AG09309 (cell line): ENCODE results near the gene PAQR7.

Experiments
- DNase-seq: peaks from one replicate; pipeline ENCODE4 v3.0.0-alpha.2; 2010; ENCODE audit warnings: low read depth
- H3K4me3 ChIP-seq: 2 replicates; pipeline ENCODE4 v1.5.1; 2011; ENCODE audit warnings: mild to moderate bottlenecking, low read depth, low read length, moderate library complexity; ENCODE audit not compliant: control insufficient read depth
- TF ChIP-seq, protein P1 (sequence below): IDR thresholded peaks from 2 replicates; pipeline ENCODE4 v1.5.1; 2011; ENCODE audit warnings: mild to moderate bottlenecking, low read depth, low read length, inconsistent platforms; ENCODE audit not compliant: insufficient read depth, control insufficient read depth; ENCODE audit errors: missing control alignments

The PAQR7 gene

DNA sequence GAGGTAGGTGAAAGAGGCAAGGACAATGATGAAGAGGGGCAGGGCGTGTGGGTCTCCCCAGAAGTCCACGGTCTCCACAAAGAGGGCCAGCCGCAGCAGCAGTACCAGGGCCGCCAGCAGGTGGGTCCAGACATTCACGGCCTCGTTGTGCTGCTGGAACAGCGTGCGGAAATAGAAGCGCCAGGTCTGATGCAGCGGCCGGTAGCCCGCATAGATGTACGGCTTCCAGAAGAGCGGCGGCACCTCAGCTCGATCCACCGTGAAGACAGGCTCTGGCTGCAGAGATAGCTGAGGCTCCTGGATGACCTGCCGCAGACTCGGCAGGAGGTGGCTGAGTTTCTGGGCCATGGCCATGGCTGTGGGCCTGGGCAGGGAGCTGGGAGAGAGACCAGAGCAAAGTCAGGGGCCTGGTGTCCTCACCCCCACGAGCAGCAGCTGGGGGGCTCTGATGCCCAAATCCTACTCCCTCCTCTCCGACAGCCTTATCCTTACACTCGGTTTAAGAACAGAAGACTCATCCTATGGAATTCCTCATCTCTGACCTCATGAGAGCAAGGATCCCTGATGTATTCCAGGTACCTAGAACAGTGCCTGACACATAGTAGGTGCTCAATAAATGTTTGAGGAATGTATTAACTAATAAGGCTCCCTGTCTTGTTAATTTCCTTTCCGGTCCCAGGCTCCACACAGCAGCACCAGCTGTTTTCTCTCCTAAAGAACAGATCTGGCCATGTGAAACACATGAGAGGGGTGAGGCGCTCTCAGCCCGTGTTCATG lies 11.8 kb downstream of the PAQR7 start:
- TF ChIP-seq, protein P1, sequence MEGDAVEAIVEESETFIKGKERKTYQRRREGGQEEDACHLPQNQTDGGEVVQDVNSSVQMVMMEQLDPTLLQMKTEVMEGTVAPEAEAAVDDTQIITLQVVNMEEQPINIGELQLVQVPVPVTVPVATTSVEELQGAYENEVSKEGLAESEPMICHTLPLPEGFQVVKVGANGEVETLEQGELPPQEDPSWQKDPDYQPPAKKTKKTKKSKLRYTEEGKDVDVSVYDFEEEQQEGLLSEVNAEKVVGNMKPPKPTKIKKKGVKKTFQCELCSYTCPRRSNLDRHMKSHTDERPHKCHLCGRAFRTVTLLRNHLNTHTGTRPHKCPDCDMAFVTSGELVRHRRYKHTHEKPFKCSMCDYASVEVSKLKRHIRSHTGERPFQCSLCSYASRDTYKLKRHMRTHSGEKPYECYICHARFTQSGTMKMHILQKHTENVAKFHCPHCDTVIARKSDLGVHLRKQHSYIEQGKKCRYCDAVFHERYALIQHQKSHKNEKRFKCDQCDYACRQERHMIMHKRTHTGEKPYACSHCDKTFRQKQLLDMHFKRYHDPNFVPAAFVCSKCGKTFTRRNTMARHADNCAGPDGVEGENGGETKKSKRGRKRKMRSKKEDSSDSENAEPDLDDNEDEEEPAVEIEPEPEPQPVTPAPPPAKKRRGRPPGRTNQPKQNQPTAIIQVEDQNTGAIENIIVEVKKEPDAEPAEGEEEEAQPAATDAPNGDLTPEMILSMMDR, result no peak
- no peak overlapping the region for H3K4me3 ChIP-seq
- DNase-seq, result no peak

DNA sequence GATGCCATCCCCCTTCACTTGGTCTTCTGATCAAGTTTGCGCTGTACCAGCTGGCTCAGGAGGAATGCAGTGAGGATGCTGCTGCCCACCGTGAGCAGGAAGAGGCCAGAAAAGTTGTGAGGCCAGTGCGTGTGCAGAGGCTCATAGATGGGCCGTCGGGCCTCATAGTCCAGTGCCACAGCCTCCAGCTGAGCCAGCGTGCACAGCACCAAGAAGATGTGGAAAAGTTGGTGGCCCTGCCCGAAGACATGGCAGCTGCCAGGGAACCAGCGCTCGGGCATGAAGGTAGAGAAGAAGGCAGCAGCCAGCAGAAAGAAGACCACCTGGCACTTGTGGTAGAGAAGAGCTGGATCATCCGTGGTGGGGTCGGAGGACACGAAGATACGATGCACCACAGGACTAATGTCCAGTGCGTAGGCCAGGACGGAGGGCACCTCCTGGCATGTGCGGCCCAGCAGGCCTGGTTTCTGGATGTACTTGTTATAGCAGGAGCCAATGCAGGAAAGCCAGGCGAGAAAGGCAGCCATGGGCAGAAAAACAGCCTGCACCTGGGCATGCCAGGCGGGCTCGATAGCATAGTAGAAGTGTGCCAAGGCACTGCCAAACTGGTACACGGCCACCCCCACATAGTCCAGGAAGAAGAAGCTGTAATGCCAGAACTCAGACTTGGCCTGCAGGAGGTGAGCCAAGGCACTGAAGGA lies 12.6 kb downstream of the PAQR7 start:
- DNase-seq, result no peak
- TF ChIP-seq, protein P1, result no peak

GRCh38 chr1:25861316-25862286 lies 13.9 kb downstream of the PAQR7 start:
- no peak for DNase-seq
- TF ChIP-seq, protein P1, result no peak
- H3K4me3 ChIP-seq, result no peak overlapping the region

More for the DNA sequence above, 12.6 kb downstream of the PAQR7 start:
- H3K4me3 ChIP-seq, result no peak overlapping the region

DNA sequence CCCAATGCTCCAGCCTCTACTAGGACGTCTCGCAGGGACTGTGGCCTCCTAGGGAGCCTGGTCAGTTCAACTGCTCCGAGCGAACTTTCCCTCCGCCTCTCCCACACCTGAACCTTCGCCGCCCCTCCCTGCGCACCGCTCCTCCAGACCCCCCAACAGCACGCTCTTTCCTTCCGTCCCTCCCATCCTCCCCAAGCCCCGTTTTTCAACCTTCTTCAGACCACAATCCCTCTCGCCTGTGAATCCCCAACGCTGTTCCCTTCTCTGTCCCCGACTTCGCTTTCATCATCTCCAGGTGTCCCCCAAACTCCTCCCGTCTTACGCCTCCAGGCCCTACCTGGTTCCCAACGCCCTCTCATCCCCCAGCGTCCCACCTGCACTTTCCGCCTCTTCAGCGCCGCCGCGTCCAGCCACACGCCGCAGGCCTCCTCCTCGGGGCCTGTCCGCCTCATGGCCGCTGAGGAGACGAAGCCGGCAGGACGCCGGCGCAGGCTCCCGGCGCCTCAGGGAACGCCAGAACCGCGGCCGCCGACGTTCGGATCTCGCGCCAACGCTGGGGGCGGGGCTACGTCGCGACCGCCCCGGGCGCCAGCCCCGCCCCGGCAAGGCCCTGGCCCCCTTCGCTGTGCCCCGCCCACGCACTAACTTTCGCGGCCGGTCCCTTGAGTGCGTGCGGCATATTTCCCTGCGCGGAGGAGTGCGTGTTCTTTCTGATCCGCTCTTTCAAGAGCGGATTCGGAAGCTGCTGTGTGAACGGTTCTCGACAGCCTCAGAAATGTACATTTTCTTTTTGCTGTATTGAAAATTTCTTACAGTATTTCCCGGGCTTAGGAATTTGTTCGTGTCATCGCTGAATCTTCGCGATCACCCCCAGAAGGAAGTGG lies 16.4 kb downstream of the PAQR7 start, which contains the start of gene AUNIP:
Gene AUNIP, minus strand, starts transcription at position 552 of the 884 bp plus-strand sequence. Its CDS starts 100 bp downstream, at position 452.
- TF ChIP-seq, protein P1, result no peak
- H3K4me3 ChIP-seq, result peak within 1 kb of the TSS; percentile 85

GRCh38 chr1:25858494-25858893 lies 17.0 kb downstream of the PAQR7 start:
- TF ChIP-seq, protein P1, result no peak
- peak overlapping the region; percentile 85 for H3K4me3 ChIP-seq
- no peak for DNase-seq

More for the DNA sequence above, 16.4 kb downstream of the PAQR7 start, which contains the start of gene AUNIP:
- peak; percentile 39 for DNase-seq
